Measurements from ENCODE around the gene TYK2.

GRCh38 chr19:10334588-10335351 is 45.6 kb downstream of the TYK2 start:
- TF ChIP-seq CTCF (IDR thresholded peaks at IDR 0.05) (peak in 2 of 7 experiments; percentile 1 to 15), POLR2A (IDR thresholded peaks at IDR 0.05) (peak; percentile 50 to 84 (median 81))

All from body of pancreas (tissue), 4 donors.